ENCODE data around the gene DCAF11. TPM values are rescaled to one million over a fixed set of nuclear protein-coding genes. Genes with fewer than 3 reads are reported as not detected.
"Not testable (repeated sequence)": the region's sequence is repeated elsewhere in the genome, so short reads cannot be mapped to it uniquely, and the experiment has no call there.

The DCAF11 gene
- total and polyA plus RNA-seq, 10 donors: 28.7 to 110 (median 76.7) TPM

DNA sequence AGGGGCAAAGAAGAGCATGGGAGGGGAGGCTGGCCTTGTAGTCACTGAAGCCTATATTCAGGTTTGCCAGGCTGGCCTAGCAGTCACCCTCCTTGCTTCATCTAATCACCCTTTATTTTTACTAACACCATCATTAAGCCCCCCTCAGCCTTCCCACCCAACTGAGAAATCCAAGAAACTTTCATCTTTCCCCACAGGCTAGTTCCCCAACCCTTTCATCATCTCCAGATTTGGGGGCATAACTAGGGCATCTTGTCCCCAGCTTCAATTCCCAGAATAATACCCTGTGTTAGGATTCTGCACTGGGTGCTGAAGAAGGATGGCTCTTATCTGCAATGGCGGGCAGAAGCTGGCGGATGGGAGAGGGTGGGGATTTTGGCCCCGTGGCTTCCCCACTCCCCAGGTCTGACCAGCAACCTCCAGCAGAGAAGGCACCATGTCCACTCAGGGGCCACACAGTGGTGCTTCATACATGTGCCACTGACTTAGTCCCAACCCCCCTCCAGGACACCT is 13.5 kb upstream of the DCAF11 start:
- DNase-seq: peak; percentile 40
- Histone ChIP-seq H3K27me3 (replicated peaks in 1 of 7) (no peaks in the 10 kb centered on the region), H3K27ac (no peak overlapping the region), H3K4me3 (no peak overlapping the region), H3K4me1 (peaks cover under 1 to 21% (median 4%) of the 10 kb centered on the region in 6 donors), H3K9me3 (no peaks in the 10 kb centered on the region), H3K36me3 (peaks cover 0 to 88% (median 52%) of the 10 kb centered on the region in 6 donors)
- intact Hi-C loops (cut with DNase I; ENCODE audit: low total_unique reads): no loop called here
- TF ChIP-seq POLR2AphosphoS5 (IDR thresholded peaks at IDR 0.05) (no peak), POLR2A (IDR thresholded peaks at IDR 0.05) (no peak), CTCF (IDR thresholded peaks at IDR 0.05 in 8 of 11, conservative IDR thresholded peaks at IDR 0.05 in 3 of 11) (no peak)
- 95 to 100% (median 97%) methylated on average over 2 to 3 of the region's 3 CpGs for WGBS, 5 donors

GRCh38 chr14:24102357-24103048 is 12.1 kb upstream of the DCAF11 start:
- intact Hi-C loops (cut with DNase I; ENCODE audit: low total_unique reads): no loop called here
- no peak overlapping the region for H3K27ac ChIP-seq
- H3K36me3 ChIP-seq: peaks cover 0 to 78% (median 52%) of the 10 kb centered on the region in 6 donors
- TF ChIP-seq POLR2A (IDR thresholded peaks at IDR 0.05) (no peak), POLR2AphosphoS5 (IDR thresholded peaks at IDR 0.05) (peak in 1 of 3 donors; percentile 4), CTCF (IDR thresholded peaks at IDR 0.05 in 8 of 11, conservative IDR thresholded peaks at IDR 0.05 in 3 of 11) (no peak)
- peak; percentile 34 for DNase-seq
- no peaks in the 10 kb centered on the region for H3K9me3 ChIP-seq
- no peaks in the 10 kb centered on the region for H3K27me3 ChIP-seq (replicated peaks in 1 of 7)
- no peak overlapping the region for H3K4me3 ChIP-seq
- WGBS, 5 donors: 88 to 95% (median 93%) methylated on average over 7 of the region's 7 CpGs
- H3K4me1 ChIP-seq: peaks cover 3 to 21% (median 12%) of the 10 kb centered on the region in 6 donors

DNA sequence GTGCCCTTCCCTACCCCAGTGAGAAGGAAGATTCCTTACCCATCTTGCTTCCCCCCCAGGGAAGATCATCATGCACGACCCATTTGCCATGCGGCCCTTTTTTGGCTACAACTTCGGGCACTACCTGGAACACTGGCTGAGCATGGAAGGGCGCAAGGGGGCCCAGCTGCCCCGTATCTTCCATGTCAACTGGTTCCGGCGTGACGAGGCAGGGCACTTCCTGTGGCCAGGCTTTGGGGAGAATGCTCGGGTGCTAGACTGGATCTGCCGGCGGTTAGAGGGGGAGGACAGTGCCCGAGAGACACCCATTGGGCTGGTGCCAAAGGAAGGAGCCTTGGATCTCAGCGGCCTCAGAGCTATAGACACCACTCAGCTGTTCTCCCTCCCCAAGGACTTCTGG is 11.1 kb upstream of the DCAF11 start:
- Histone ChIP-seq H3K9me3 (no peaks in the 10 kb centered on the region), H3K4me3 (no peak overlapping the region), H3K27ac (no peak overlapping the region), H3K27me3 (replicated peaks in 1 of 7) (no peaks in the 10 kb centered on the region), H3K36me3 (peaks cover 0 to 68% (median 44%) of the 10 kb centered on the region in 6 donors), H3K4me1 (peaks cover 3 to 28% (median 18%) of the 10 kb centered on the region in 6 donors)
- 86 to 96% (median 92%) methylated on average over 12 to 13 of the region's 13 CpGs for WGBS, 5 donors
- TF ChIP-seq POLR2AphosphoS5 (IDR thresholded peaks at IDR 0.05): peak in 1 of 3 donors; percentile 18
- TF ChIP-seq POLR2A (IDR thresholded peaks at IDR 0.05): no peak
- TF ChIP-seq CTCF (IDR thresholded peaks at IDR 0.05 in 8 of 11, conservative IDR thresholded peaks at IDR 0.05 in 3 of 11): no peak
- intact Hi-C loops (cut with DNase I; ENCODE audit: low total_unique reads): no loop called here
- peak; percentile 71 for DNase-seq

DNA sequence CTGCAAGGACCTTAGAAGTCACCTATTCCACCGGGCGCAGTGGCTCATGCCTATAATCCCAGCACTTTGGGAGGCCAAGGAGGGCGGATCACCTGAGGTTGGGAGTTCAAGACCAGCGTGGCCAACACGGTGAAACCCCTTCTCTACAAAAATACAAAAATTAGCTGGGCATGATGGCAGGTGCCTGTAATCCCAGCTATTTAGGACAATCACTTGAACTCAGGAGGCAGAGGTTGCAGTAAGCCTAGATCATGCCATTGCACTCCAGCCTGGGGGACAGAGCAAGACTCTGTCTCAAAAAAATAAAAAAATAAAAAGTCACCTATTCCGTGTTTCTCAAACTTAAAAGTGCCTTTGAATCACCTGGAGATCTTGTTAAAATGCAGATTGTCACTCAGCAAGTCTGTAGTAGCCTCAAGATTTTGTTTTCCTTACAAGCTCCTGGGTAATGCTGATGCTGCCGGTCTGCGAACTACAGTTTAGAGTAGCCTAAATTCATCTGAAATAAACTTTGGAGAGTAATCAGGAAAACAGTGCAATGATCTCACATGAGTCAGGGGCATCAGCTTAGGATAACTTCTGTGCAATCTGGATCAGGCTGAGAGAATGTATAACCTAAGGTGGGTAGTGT is 8.9 kb upstream of the DCAF11 start:
- H3K4me3 ChIP-seq; DNase-seq; H3K27me3 ChIP-seq (replicated peaks in 1 of 7); intact Hi-C loops (cut with DNase I; ENCODE audit: low total_unique reads); H3K9me3 ChIP-seq: not testable (repeated sequence)
- Histone ChIP-seq H3K27ac (peak overlapping the region in 6 of 8 donors; percentile 4 to 72 (median 54)), H3K4me1 (peaks cover 11 to 50% (median 41%) of the 10 kb centered on the region in 6 donors), H3K36me3 (peaks cover 0 to 46% (median 21%) of the 10 kb centered on the region in 6 donors)
- WGBS, 5 donors: 88 to 92% (median 91%) methylated on average over 8 of the region's 8 CpGs
